HG02759 (cell line): ENCODE measurements around the gene ZNF277.

Source experiments
- ATAC-seq: cut with Tn5 transposase; IDR thresholded peaks from one replicate; pipeline ENCODE4 v1.9.1; 2021; ENCODE audit warnings: mild to moderate bottlenecking, moderate library complexity; ENCODE audit not compliant: unreplicated experiment

ZNF277 gene

DNA sequence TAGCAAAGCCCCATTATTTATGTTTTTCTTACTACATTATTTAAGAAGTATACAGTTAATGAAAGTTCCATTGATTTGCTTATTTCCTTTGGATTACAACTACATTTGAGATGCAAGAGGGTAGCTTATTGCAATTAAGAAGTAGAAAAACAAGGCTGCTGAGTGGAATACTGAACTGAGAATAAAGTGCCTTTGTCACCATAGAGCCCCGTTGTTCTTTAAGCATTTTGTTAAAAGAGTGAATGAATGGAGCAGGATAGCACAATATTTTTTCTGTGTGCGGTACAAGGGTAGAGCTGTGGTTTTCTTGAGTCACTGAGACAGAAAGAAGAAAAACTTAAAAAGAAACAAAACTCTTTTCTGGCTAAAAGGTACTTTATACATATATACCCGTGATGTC is 45.6 kb downstream of the ZNF277 start:
- no peak for ATAC-seq

DNA sequence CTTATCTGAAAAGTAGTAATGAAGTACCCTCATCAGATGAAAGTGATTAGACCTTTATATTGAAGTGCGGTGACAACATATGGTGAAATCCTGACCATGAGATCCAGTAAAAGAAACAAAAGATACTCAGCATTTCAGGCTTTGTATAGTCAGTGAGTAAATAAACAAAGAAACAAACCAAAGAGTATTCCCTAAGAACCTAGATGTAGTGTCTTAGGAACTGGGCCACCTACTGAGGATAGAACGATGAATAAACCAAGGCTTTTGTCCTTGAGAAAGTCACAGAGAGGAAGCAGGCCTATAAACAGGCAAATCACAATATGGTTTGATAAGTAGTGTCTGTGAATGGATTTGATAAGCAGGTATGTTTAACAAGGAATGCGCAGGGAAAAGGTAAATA is 46.2 kb downstream of the ZNF277 start:
- no peak for ATAC-seq

DNA sequence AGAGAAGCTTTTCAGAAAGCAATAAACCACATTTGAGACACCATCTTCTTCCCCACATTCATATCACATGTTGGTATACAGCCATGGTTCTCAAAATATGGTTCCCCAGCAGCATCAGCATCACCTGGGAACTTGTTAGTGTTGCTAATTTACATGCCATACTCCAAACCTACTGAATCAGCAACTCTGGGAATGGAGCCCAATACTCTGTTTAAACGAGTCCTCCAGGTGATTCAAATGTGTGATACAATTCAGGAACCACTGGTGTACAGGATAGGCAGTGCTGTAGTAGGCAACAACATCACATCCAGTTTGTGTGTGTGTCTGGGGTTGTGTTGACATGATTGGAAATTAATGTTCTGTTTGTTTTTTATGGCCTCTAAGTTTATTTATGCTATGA is 47.7 kb downstream of the ZNF277 start:
- no peak for ATAC-seq

DNA sequence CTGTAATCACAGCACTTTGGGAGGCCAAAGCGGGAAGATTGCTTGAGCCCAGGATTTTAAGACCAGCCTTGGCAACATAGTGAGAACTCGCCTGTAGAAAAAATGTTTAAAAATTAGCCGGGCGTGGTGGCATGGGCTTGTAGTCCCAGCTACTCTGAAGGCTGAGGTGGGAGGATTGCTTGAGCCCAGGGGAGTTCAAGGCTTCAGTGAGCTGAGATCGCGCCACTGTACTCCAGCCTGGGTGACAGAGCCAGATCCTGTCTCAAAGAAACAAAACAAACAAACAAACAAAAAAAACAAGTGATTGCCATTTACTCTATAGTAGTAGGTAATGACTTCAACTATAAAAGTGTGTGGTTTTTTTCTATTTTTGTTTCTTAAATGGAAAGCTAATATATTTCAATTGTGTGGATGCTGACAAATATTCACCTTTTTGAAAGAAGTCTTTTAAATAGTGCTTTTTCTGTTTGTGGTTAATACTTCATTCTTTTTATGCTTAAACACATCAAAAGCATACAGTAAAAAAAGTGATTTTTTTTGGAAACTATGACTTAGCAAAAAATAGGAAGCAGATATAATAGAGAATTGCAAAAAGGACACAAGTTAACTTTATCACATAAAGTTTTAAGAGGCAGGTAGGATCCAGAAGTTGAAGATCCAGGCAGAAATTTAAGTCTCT is 48.4 kb downstream of the ZNF277 start:
- ATAC-seq, result no peak

DNA sequence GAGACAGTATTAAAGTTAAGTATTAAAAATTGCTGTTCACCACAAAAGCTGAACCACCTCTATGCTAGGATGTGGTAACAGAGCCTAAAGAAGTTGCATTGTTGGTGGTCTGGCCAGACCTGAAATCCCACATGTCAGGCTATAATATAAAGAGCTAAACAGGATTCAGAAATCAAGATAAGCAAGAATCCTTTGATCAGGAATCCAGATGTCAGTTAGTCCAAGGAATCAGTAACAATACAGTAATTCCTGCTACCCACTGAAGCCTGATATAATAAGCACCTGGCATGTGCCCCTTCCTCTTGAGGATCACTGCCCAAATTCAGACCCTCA is 48.9 kb downstream of the ZNF277 start:
- no peak for ATAC-seq

DNA sequence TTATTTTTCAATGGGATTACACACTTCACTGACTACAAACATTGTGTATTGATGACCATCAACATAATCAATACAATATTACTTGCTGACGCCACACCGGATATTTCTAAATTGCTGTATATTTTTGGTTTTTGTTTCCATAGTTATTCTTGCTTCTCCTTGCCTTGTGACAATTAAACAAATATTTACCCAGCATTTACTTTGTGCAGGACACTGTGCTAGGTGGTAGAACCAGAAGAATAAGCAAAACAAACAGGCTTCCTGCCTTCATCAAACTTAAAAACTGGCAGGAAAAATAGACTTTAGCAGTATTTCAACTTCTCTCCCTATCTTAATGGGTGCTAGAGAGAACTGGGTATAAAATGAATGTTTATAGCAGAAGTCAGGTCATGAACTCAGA is 50.6 kb downstream of the ZNF277 start:
- no peak for ATAC-seq

DNA sequence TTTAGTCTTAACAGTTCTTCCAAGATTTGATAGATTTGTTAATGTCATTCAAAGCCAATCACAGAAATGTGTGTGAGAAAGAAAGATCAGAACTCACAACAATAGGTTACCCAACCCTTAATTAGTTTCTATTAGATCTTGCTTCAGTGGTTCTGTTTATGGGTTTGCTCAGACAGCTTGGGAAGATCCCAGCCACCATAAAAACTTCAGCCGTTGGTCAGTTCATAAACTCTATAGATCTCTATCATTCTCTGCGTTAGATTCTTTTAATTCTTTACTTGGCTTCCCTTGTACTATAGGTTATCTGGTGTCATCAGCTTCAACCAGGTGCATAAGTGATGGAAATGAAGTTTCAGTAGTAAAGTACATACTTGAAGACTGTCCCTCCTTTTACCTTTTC is 54.4 kb downstream of the ZNF277 start:
- no peak for ATAC-seq

DNA sequence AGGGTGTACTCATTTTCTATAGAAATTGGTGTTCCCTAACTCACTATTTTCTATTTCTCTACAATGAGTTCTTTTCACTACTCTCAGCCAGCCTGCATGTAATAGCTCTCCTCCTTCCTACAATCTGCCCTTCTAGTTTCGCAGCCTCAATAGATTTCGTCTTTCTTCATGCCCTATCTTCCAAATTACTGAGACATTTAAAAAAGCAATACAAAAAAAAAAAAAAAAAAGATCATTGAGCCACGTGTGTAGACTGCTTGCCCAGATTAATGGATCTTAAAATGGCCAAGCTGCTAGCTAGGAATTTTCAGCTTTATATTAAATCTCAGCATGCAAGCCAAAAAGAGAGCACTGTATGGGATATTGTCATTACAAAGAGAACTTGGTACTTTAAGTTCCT is 55.5 kb downstream of the ZNF277 start:
- no peak for ATAC-seq

DNA sequence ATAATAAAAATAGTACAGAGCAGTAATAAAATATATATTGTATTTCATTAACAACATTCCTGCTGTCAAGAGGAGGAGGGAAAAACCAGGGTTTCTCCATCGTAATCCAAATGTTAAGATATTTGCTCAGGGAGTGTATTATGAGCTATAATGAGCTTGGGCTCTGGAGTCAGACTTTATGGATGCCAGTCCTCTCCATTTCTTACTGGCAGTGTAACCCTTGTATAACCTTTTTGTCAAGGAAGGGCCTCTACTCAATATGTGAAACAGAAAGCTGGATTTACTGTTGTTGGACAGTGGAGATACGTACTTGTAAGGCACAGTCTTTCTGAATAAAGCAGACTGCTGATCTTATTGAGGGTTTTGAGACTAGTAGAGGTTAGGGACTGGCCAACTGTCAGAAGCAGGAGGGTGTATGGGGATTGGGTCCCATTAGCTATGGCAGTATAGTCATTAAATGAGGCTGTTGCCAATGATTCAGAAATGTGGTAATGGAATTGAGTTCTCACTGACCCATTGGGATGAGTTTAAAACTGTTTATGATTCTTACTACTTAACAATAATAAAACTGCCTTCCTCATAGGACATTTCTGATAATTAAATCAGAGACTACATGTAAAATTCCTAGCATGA is 56.5 kb downstream of the ZNF277 start:
- no peak for ATAC-seq

DNA sequence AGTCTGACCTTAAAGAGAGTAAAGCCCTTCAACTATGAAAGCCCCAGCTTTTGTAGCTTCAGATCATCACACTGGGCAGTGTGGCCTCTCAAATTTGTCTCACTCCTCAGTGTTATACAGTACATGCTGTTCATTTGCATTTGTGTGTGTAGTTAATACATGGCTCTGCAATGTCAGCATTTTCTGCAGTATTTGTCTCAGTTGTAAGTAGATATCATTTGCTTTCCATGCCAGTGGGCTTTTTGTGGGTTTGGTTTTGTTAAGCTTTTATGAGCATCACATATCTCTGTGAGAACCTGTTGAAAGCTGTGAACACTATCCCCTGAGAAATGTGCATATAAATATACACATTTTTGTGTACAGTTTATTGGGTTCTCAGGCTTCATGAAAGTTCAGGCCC is 57.0 kb downstream of the ZNF277 start:
- ATAC-seq, result no peak

DNA sequence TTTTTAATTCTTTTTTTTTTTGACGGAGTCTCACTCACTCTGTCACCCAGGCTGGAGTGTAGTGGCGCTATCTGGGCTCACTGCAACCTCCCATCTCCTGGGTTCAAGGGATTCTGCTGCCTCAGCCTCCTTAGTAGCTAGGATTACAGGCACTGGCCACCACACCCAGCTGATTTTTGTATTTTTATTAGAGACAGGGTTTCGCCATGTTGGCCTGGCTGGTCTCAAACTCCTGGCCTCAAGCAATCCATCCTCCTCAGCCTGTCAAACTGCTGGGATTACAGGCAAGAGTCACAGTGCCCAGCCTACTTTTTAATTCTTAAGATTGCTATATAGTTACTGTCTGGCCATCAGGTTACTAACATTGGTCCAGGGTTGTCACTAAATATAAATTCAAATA is 59.6 kb downstream of the ZNF277 start:
- no peak for ATAC-seq

DNA sequence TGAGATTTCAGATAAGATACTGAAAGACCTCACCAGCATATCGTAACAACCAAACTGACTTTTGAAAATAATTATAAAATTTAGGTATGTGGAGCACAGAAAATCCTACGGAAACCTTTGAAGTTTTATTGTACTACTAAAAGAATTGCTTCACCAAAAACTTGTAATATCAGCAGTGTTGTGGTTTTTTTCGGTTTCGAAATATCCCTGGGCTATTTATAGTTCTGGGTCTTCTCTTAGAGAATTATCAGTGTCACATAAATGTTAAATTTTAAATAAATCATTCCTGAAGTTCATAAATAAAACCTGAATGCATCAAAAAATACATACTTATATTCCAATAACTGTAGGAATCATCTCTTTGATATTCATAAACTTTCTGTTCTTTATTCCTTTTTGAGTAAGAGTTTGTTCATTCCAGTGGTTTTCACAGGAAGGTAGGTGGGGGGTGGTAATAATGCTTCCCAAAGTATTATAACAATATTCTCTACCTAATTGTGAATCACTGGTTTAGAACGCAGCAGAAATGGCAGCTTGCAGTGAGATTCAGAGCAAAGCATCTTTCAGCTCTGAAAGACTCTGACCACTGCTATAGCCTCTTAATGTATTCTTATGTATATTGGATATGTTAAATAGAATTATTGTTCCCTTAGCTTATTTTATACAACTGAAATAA is 60.2 kb downstream of the ZNF277 start:
- no peak for ATAC-seq

DNA sequence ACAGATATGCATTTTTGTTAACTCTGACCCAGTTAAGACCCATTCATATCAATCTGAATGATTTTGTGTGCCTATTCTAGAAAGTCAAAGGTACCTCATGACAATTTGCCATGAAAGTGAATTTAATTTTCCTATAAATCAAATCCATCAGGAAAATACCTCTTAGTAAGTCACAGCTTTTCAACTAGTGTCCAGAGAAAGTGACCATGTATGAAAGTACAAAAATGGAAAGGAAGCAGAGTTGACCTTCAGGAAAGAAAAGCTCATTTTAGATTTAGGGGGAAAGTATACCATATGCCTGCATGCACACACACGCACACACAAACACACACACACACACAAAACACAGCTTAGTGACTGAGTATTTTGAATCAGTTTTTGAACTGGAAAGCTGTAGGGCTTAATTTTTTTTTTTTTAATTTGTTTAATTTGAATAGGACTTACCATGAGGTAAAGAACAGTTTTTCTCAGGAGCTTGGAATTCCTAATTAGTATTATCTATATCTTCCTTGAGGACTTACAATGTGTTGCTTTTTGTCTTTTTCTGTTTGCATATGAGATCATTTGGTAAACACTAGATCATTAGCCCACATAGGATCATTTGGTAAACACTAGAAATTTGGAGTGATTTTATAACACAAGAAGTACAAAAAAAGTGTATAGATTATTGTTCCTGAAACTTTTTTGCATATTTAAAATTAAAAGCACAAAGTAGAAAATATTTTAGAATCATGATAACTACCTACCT is 61.6 kb downstream of the ZNF277 start:
- no peak for ATAC-seq

DNA sequence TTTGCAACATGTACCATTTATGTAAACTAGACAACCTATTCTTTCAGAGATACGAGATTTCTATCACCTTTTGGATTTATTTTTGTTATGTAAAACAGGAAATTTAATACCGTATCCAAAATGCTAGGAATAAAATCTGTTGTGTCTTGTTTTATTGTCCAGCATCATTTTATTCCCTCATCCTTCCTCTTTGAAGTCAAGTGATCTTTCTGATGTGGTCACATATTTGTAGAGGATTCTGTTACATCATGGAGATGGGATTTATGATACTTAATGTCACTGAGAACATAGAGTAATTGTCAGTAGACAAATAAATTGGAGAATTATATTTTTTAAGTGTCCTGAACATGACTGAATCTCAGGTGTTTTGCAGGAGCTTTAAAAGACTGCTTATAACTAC is 64.7 kb downstream of the ZNF277 start:
- ATAC-seq, result no peak

DNA sequence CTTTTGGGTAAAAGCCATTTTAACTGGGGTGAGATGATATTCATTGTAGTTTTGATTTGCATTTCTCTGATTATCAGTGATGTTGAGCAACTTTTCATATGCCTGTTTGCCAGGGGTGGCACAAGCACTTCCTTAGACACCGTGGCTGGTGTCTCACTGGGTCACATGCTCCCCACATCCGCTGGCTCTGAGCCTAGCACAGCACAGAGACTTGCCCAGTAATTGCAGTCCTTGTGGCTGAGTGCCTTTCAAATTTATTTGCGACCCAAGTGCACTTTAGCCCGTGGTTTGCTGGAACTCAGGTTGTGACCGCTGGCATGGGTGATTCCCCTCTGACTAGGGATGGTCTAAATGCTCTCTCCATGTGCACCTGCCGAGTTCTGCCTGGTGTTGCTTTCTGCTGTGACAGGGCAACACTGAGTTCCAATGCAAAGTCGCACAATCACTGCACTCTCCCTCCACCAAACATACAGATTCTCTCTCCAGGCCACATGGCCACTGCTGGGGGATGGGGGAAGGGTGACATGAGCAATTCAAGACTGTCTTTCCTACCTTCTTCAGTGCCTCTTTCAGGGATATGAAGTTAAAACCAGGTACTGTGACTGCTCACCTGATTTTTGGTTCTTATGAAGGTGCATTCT is 66.5 kb downstream of the ZNF277 start:
- ATAC-seq, result no peak

DNA sequence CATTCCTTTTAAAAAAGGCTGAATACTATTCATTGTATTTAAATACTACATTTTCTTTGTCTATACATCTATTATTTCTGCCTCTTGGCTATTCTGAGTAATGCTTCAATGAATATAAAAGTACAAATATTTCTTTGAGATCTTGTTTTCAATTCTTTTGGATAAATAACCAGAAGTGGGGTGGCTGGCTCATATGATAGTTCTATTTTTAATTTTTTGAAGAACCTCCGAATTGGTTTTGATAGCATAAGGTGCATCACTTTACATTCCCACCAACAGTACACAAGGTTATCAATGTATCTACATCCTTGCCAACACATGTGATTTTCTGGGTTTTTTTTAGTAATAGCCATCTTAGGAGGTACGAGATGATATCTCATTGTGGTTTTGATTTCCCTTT is 72.5 kb downstream of the ZNF277 start:
- no peak for ATAC-seq

DNA sequence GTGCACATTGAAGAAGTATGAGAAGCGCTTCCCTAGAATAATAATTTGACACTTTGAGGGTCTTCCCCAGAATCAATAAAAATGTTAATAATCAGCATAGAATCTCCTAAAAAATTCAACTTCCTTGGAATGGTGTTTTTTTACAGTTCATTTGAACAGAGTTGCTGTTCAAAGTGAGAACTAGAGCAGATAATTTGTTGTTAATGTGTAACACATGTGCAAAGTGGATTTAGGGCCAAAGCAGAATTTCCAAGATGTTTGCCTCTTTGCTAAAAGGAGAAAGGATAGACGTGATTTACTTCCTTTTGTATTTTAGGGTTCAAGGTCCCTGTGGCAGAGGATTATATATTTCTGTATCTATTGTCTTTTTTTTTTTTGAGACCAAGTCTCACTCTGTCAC is 73.8 kb downstream of the ZNF277 start:
- no peak for ATAC-seq

DNA sequence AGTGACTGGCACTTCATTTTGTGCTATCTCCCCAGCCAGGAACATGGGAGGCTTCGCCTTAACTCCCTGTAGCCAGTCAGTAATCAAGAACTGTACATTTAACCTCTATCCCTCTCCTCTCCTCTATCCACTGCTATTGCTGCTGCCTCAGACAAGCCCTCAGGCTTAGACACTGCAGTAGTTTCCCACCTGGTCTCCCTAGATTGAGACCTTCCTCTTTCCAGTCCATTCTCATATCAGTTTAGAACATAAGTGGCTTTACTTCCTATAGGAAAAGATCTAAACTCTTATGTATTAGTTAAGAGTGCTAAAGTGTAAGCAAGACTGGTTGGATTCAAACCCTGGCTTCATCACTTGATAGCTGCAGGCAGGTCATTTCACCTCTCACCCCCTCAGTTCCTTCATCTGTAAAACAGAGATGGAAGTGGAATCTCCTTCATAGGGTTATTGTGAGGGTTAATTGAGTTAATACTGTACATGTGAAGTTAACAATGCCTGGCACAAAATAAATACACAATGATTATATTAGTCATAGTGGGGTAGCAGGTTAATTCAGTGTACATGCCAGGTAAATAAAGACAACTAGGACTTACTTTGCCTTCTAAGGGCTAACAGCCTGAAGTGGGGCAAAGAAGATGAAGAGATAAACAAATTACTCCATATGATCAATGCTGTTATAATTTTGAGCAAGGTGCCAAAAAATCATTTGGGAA is 76.1 kb downstream of the ZNF277 start:
- ATAC-seq, result no peak

DNA sequence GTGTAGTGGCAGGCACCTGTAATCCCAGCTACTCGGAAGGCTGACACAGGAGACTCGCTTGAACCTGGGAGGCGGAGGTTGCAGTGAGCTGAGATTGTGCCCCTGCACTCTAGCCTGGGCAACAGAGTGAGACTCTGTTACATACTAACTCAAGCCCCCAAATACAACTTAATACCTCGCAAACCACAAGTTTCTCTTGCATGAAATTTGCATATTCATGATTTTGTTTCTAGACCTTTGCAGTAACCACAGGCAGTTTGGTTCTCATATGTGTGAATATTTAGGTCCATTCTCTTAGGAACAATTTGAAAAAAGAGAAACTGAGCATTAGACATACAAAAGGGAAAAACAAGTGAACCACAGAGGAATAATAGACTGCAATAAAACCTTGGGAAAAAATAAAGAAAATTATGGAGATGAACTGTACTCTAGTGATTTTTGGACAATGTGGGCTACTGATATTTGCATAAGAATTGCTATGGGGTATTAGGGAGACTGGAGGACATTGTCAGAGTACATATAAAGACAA is 77.0 kb downstream of the ZNF277 start:
- peak; percentile 56 for ATAC-seq

DNA sequence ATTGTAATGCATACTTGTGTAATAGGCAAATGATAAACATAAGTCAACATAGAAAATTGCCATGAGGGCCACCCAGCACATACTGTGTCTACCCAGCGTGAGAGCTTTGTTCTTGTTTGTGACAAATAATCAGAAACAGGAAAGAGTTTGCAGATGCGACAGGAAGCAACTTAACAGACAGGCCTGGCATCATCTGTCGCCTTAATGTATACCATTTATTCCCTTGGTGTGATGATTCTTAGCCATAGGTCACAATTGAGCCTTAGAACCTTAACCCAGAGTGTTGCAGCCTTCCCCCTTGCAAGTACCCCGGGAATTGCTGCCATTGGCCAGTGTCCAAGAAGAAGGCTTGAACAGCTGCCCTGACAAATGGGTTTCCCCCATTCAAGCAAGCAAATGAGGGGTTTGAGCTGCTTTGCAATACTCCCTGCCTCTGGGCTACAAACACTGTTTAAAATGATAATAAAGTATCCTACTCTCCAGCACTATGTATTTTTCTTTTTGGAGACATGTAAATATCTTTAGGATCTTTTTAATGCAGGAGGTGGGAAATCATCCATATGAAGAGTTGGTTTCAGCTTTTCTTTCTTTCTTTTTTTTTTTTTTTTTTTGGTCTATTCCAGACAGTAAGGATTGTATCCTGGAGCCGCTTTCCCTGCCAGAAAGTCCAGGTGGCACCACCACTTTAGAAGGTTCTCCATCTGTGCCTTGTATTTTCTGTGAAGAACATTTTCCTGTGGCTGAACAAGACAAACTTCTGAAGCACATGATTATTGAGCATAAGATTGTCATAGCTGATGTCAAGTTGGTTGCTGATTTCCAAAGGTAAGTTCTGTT is 80.0 kb downstream of the ZNF277 start:
- ATAC-seq, result peak; percentile 61
